HG03095 (cell line): ENCODE measurements around the gene FADD.
A peak's percentile ranks its signal among the peaks of the same experiment; 100 is the strongest.
"Not testable (repeated sequence)": the region's sequence is repeated elsewhere in the genome, so short reads cannot be mapped to it uniquely, and the experiment has no call there.

Source experiments
- ATAC-seq: cut with Tn5 transposase; IDR thresholded peaks from one replicate; pipeline ENCODE4 v1.9.1; 2021; ENCODE audit warnings: moderate library complexity; ENCODE audit not compliant: unreplicated experiment

FADD gene

GRCh38 chr11:70203751-70204465 is 812 bp downstream of the FADD start:
- peak; percentile 23 for ATAC-seq

- ATAC-seq, result no peak
Measured at GRCh38 chr11:70204466-70204799, 1.3 kb downstream of the FADD start.

- ATAC-seq, result no peak
Measured at GRCh38 chr11:70205049-70205725, 2.1 kb downstream of the FADD start.

GRCh38 chr11:70205766-70206165 is 2.7 kb downstream of the FADD start:
- ATAC-seq, result no peak

DNA sequence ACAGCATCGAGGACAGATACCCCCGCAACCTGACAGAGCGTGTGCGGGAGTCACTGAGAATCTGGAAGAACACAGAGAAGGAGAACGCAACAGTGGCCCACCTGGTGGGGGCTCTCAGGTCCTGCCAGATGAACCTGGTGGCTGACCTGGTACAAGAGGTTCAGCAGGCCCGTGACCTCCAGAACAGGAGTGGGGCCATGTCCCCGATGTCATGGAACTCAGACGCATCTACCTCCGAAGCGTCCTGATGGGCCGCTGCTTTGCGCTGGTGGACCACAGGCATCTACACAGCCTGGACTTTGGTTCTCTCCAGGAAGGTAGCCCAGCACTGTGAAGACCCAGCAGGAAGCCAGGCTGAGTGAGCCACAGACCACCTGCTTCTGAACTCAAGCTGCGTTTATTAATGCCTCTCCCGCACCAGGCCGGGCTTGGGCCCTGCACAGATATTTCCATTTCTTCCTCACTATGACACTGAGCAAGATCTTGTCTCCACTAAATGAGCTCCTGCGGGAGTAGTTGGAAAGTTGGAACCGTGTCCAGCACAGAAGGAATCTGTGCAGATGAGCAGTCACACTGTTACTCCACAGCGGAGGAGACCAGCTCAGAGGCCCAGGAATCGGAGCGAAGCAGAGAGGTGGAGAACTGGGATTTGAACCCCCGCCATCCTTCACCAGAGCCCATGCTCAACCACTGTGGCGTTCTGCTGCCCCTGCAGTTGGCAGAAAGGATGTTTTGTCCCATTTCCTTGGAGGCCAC is 3.3 kb downstream of the FADD start:
- ATAC-seq, result no peak

- no peak for ATAC-seq
Measured at GRCh38 chr11:70206982-70207376, 3.9 kb downstream of the FADD start.

- no peak for ATAC-seq
Measured at GRCh38 chr11:70207531-70208131, 4.5 kb downstream of the FADD start.

DNA sequence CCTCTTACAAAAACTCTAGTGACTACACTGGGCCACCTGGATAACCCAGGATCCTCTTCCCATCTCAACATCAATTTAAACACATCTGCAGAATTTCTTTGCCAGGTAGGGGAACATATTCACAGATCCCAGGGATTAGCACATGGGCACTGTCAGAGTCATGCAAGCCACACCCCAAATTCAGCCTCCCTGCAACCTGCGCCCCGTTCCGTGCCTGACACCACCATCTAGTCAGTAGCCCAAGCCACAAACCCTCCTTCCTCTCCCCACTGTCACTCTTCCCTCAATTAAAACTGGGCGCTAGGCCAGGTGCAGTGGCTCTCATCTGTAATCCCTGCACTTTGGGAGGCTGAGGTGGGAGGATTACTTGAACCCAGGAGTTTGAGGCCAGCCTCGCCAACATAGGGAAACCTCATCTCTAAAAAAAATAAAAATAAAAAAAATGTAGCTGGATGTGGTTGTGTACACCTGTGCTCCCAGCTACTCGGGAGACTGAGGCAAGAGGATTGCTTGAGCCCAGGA is 6.4 kb downstream of the FADD start:
- ATAC-seq, result no peak

GRCh38 chr11:70210051-70210501 is 7.0 kb downstream of the FADD start:
- ATAC-seq, result no peak

DNA sequence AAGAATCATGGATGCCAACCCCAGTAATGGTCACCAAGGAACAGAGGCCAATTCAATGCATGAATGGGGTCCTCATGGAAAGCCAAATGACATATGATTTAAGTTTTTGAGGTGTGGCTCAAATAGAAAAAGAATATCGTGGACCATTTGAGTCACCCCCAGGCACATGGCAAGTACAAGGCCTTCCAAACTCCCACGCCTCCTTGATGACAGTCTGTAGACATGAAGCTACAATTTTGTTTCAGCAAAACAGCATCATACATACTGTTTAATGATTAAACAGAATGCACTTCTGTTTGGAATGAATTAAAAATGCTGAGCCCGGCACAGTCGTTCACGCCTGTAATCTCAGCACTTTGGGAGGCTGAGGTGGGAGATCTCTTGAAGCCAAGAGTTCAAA is 7.4 kb downstream of the FADD start:
- no peak for ATAC-seq

GRCh38 chr11:70212227-70212811 is 9.2 kb downstream of the FADD start:
- ATAC-seq, result no peak

DNA sequence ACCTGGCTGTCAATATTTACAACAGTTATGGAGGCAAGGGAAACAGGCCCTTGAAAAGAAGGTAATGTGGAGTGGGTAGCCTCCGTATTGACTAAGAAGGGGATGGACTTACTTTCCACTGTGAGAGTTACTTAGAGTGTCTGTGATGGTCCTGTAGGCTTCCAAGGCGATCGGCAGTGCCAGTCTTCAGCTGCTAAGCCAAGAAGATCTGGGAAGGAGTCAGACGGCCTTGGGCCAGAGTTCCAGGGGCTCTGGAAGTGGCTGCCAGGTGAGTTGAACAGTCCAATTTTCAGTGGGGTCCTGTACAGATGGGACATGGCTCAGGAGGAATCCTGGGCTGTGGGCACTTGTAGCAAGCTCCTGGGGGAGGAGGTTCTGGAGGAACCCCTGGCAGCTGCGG is 14.3 kb downstream of the FADD start:
- ATAC-seq, result not testable (repeated sequence)

DNA sequence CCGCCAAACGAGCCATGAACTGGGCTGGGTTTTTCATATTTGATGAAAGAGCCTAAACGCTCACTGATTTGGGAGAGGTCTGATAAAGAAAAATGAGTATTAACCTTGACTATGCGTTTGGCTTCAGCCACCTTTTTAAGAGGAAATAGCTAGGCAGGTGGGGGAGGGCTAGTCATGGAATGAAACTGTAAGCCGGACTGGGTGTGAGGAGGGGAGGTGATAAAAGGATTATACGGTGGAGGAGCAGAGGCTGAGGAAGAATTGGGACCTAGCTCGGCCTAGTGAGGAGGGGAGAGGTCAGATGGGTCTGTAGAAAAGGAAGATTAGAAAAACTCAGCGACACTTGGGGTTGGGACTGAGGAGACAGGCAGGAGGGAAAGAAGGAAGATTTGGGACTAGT is 15.0 kb downstream of the FADD start:
- not testable (repeated sequence) for ATAC-seq

DNA sequence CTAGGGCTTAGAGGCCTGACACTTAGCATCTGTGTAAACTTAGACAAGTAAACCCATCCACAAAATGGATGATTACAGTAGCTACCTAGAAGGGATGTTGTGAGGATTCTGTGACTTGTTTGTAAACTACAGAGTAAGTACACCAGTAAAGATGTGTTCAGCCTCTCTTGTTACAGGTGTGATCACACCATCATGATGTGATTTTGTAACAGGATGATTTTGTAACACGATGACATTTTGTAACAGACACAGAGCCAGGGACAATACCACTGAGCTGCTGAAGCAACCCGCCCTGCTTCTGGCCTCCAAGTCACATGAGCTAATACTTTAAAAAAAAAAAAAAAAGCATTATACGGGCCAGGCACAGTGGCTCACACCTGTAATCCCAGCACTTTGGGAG is 17.0 kb downstream of the FADD start:
- no peak for ATAC-seq

GRCh38 chr11:70220920-70221319 is 17.8 kb downstream of the FADD start:
- no peak for ATAC-seq

GRCh38 chr11:70225681-70226177 is 22.6 kb downstream of the FADD start:
- ATAC-seq, result no peak

DNA sequence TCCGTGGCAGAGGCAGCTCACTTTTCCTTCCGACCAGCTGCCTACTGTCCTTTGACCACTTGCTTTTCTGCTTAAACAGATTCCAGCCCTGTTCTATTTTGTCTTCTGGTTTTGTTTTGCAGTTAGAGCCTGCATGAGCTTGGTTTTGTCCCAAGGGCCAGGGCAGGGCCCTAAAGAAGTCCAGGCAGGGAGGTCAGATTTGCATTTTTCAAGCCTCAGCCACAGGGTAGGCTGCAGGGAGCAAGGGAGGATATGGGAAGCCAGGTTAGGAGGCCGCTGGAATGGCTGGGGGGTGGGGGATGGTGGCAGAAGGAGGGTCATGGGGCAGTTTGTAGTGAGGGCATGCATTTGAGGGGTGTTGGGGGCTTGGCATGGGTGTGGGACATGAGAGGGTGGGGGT is 23.1 kb downstream of the FADD start:
- no peak for ATAC-seq

- ATAC-seq, result no peak
Measured at GRCh38 chr11:70226967-70227366, 23.9 kb downstream of the FADD start.

GRCh38 chr11:70229737-70230136 is 26.6 kb downstream of the FADD start:
- no peak for ATAC-seq

GRCh38 chr11:70230151-70230839 is 27.2 kb downstream of the FADD start:
- no peak for ATAC-seq
